SK-N-MC (cell line): ENCODE data around the gene ADIPOR2.

Experiments
- EZH2 ChIP-seq: fragments of 200-600 bp; sonication (generic); IDR thresholded peaks from one replicate; pipeline ENCODE4 v1.6.1; 2017; ENCODE audit warnings: antibody characterized with exemption
- POLR2AphosphoS5 ChIP-seq: IDR thresholded peaks from 2 replicates; pipeline ENCODE4 v1.6.1; 2012; ENCODE audit warnings: mild to moderate bottlenecking, low read depth, low read length, borderline replicate concordance

- no peak for TF ChIP-seq POLR2AphosphoS5
- TF ChIP-seq EZH2, result no peak
Observed at GRCh38 chr12:1769809-1770494, 79.1 kb downstream of the ADIPOR2 start.
